K562 (cell line): ENCODE measurements around the gene DHPS. TPM values are rescaled to one million over a fixed set of nuclear protein-coding genes. Genes with fewer than 3 reads are reported as not detected.

Experiments
- ATAC-seq: fragments of 200-7000 bp; cut with Tn5 transposase; 3 replicates; pipeline ENCODE4 v1.9.1; 2020; ENCODE audit warnings: moderate library complexity
- BruUV-seq: library from RNA; stranded (reverse); fragments of 400-500 nt; replicated peaks from 2 replicates; lab custom pipeline; 2021; lab: Mats Ljungman, UMichigan
- CTCF ChIA-PET: fragments of 300-600 bp; formaldehyde crosslinking; extraction: SDS; loops from one replicate; lab custom pipeline; 2021; ENCODE audit warnings: low intra/inter-chr PET ratio; lab: Yijun Ruan, JAX
- POLR2A ChIA-PET: fragments of 300-600, 350-650 bp; sonication (Branson Sonifier 250); formaldehyde crosslinking; extraction: SDS; loops from one replicate; lab custom pipeline; 2021; ENCODE audit warnings: antibody characterized with exemption, inconsistent platforms; lab: Yijun Ruan, JAX
- DNase-seq, 4 experiments: peaks; one replicate each; pipeline versions ENCODE4 v3.0.0 to v3.0.0-alpha.2; 2011 to 2018; ENCODE audit warnings: low spot score in 3 of 4, mixed read lengths in 3 of 4; ENCODE audit errors: extremely low read depth in 1 of 4
- FAIRE-seq: peaks from 2 replicates; lab custom pipeline; 2011; peaks lifted over from hg19 to GRCh38; lab: Jason Lieb, UNC
- H2AFZ ChIP-seq: 2 replicates; pipeline ENCODE4 v1.6.0; 2011; ENCODE audit warnings: low read depth, low read length, control low read depth, inconsistent platforms
- H3K27ac ChIP-seq: fragments of 200-600 bp; 3 replicates; pipeline ENCODE4 v1.8.0; 2011; ENCODE audit warnings: low read depth, mild to moderate bottlenecking, control low read depth, inconsistent platforms, low read length, moderate library complexity, mixed read lengths; ENCODE audit errors: extremely low read depth
- H3K27me3 ChIP-seq, 2 experiments: fragments of 300-600 bp in 1 of 2; 2 replicates in 1 of 2; 3 replicates in 1 of 2; pipeline versions ENCODE4 v1.6.0 to v1.8.0; 2011; ENCODE audit warnings: inconsistent platforms in 2 of 2, low read length in 2 of 2, mild to moderate bottlenecking in 1 of 2, mixed read lengths in 1 of 2, moderate library complexity in 1 of 2; ENCODE audit not compliant: control insufficient read depth in 2 of 2, insufficient read depth in 2 of 2
- H3K36me3 ChIP-seq: fragments of 300-600 bp; 3 replicates; pipeline ENCODE4 v1.8.0; 2011; ENCODE audit warnings: mild to moderate bottlenecking, low read length, inconsistent platforms; ENCODE audit not compliant: control insufficient read depth, insufficient read depth
- H3K4me1 ChIP-seq, 2 experiments: fragments of 200-600 bp in 1 of 2; replicated peaks in 1 of 2; 2 replicates in 1 of 2; 3 replicates in 1 of 2; pipeline versions ENCODE4 v1.5.1 to v1.8.0; 2011; ENCODE audit warnings: inconsistent platforms in 2 of 2, low read length in 2 of 2, mild to moderate bottlenecking in 1 of 2, mixed read lengths in 1 of 2, moderate library complexity in 1 of 2; ENCODE audit not compliant: control insufficient read depth in 2 of 2, insufficient read depth in 2 of 2
- H3K4me2 ChIP-seq: 2 replicates; pipeline ENCODE4 v1.6.1; 2011; ENCODE audit warnings: low read length, control low read depth, inconsistent platforms, mixed read lengths; ENCODE audit not compliant: insufficient read depth
- H3K4me3 ChIP-seq: fragments of 200-600 bp; sonication (generic), shearing (Covaris generic); 2 replicates; pipeline ENCODE4 v1.5.1; 2016; ENCODE audit warnings: control low read depth, inconsistent platforms
- H3K79me2 ChIP-seq: fragments of 200-600 bp; 3 replicates; pipeline ENCODE4 v1.8.0; 2011; ENCODE audit warnings: low read length, inconsistent platforms; ENCODE audit not compliant: control insufficient read depth, insufficient read depth
- H3K9ac ChIP-seq, 2 experiments: 2 replicates each; pipeline versions ENCODE4 v1.6.0 to v1.6.1; 2011; ENCODE audit warnings: low read depth in 2 of 2, low read length in 2 of 2, control low read depth in 1 of 2, inconsistent platforms in 1 of 2, mild to moderate bottlenecking in 1 of 2, mixed read lengths in 1 of 2; ENCODE audit not compliant: insufficient read depth in 1 of 2
- H3K9me1 ChIP-seq: one replicate; pipeline ENCODE4 v1.6.0; 2011; ENCODE audit warnings: inconsistent platforms, mild to moderate bottlenecking, low read length, moderate library complexity; ENCODE audit not compliant: control insufficient read depth, insufficient read depth
- H3K9me3 ChIP-seq: replicated peaks from 2 replicates; pipeline ENCODE4 v1.5.1; 2011; ENCODE audit warnings: low read depth, low read length, inconsistent platforms; ENCODE audit not compliant: control insufficient read depth, insufficient read depth
- H4K20me1 ChIP-seq: replicated peaks from 2 replicates; pipeline ENCODE4 v1.6.1; 2011; ENCODE audit warnings: low read length, inconsistent platforms, mixed read lengths; ENCODE audit not compliant: control insufficient read depth, insufficient read depth
- BRF1 ChIP-seq: IDR thresholded peaks from 3 replicates; pipeline ENCODE4 v1.6.1; 2011; ENCODE audit warnings: borderline replicate concordance, mild to moderate bottlenecking; ENCODE audit not compliant: insufficient read length; ENCODE audit errors: extremely low read depth
- CHCHD3 ChIP-seq: fragments of 250-450 bp; sonication (Bioruptor Pico); IDR thresholded peaks from 2 replicates; pipeline ENCODE4 v2.1.2; 2022; ENCODE audit warnings: mild to moderate bottlenecking
- CLOCK ChIP-seq: fragments of 250-450 bp; sonication (Bioruptor Pico); IDR thresholded peaks from 2 replicates; pipeline ENCODE4 v1.4.0; 2020; ENCODE audit warnings: mild to moderate bottlenecking, moderate library complexity, borderline replicate concordance
- CTCFL ChIP-seq: IDR thresholded peaks from 2 replicates; pipeline ENCODE4 v1.6.1; 2011; ENCODE audit warnings: borderline replicate concordance, low read depth, mild to moderate bottlenecking, moderate library complexity, low read length; ENCODE audit not compliant: insufficient read depth, poor library complexity, severe bottlenecking
- FOSL1 ChIP-seq: fragments of 200-800 bp; sonication (Bioruptor generic); conservative IDR thresholded peaks from 2 replicates; pipeline ENCODE4 v1.6.1; 2016; ENCODE audit warnings: missing genetic modification characterization, missing compliant biosample characterization
- FOXP1 ChIP-seq: sonication (generic); formaldehyde crosslinking; IDR thresholded peaks from 2 replicates; pipeline ENCODE4 v1.8.0; 2022; ENCODE audit warnings: mild to moderate bottlenecking, missing genetic modification reagents
- GABPB2 ChIP-seq: fragments of 250-450 bp; sonication (Bioruptor Pico); conservative IDR thresholded peaks from 2 replicates; pipeline ENCODE4 v1.5.1; 2021; ENCODE audit warnings: mild to moderate bottlenecking
- RFX1 ChIP-seq: fragments of 450-650 bp; IDR thresholded peaks from 2 replicates; pipeline ENCODE4 v1.6.1; 2016; ENCODE audit warnings: mild to moderate bottlenecking, moderate library complexity
- SETDB1 ChIP-seq: IDR thresholded peaks from one replicate; pipeline ENCODE4 v1.6.1; 2012; ENCODE audit warnings: low read length, control low read depth, inconsistent platforms
- TGIF2 ChIP-seq: sonication (generic); formaldehyde crosslinking; IDR thresholded peaks from 2 replicates; pipeline ENCODE4 v1.8.1; 2022; ENCODE audit warnings: mild to moderate bottlenecking, missing genetic modification reagents, moderate library complexity
- TRIM24 ChIP-seq, 2 experiments: fragments of 450-650 bp; IDR thresholded peaks; 2 replicates each; pipeline ENCODE4 v1.6.1; 2016
- ZKSCAN3 ChIP-seq: fragments of 250-450 bp; sonication (Bioruptor Pico); IDR thresholded peaks from 2 replicates; pipeline ENCODE4 v1.4.0; 2020
- WGBS: fragments of 100-300 bp; shearing (Covaris generic); methylation state at CpG from one replicate; pipeline ENCODE4 v1.1.6; 2016; ENCODE audit warnings: low coverage, mixed read lengths; ENCODE audit not compliant: insufficient coverage; ENCODE audit errors: missing lambda C conversion rate; 5-methylcytosine and 5-hydroxymethylcytosine counted together
- in situ Hi-C: fragments of 300-500 bp; cut with MboI; formaldehyde crosslinking; loops from 4 replicates; pipeline ENCODE4 v1.15.0; 2018; ENCODE audit warnings: inconsistent platforms, mixed read lengths
- intact Hi-C: fragments of 100-400 bp; cut with micrococcal nuclease; formaldehyde crosslinking; loops from 2 replicates; pipeline ENCODE4 v1.14.2; 2022
- polyA plus RNA-seq, 8 experiments: library from polyadenylated mRNA; depleted of rRNA in 4 of 8; stranded (reverse) in 5 of 8; unstranded in 3 of 8; fragments of >200 nt; fragmentation: Nextera tagmentation in 2 of 8; fragmentation: Illumina TruSeq in 1 of 8; extraction: Ambion mirVana in 2 of 8; extraction: Trizol in 1 of 8; gene quantifications; 2 replicates each; pipeline versions ENCODE4 v1.2.1 to v1.2.3, GENCODE V29; 2011 to 2014; ENCODE audit warnings: inconsistent platforms in 1 of 8, missing spikeins in 1 of 8
- total RNA-seq, 7 experiments: library from RNA; depleted of rRNA in 6 of 7; stranded (reverse); fragments of >200 nt in 6 of 7; fragmentation: Illumina TruSeq in 2 of 7; extraction: Trizol in 2 of 7; gene quantifications; 2 replicates each; pipeline versions ENCODE4 v1.2.1 to v1.2.3, GENCODE V29; 2011 to 2021; ENCODE audit warnings: low replicate concordance in 1 of 7
- TF ChIP-seq, protein P1 (sequence below): fragments of 250-450 bp; sonication (Bioruptor Pico); IDR thresholded peaks from 2 replicates; pipeline ENCODE4 v1.8.0; 2022; ENCODE audit warnings: moderate library complexity, mild to moderate bottlenecking, inconsistent platforms
- TF ChIP-seq, protein P2 (sequence below): IDR thresholded peaks from 3 replicates; pipeline ENCODE4 v1.6.1; 2011; ENCODE audit warnings: borderline replicate concordance, mild to moderate bottlenecking; ENCODE audit not compliant: insufficient read length, insufficient read depth

The DHPS gene
- total and polyA plus RNA-seq, 9 of the 15 experiments (the other 6 are each of a cell fraction or from before 2014, with no cell fraction given): 47.1 to 110 (median 79.9) TPM

DNA sequence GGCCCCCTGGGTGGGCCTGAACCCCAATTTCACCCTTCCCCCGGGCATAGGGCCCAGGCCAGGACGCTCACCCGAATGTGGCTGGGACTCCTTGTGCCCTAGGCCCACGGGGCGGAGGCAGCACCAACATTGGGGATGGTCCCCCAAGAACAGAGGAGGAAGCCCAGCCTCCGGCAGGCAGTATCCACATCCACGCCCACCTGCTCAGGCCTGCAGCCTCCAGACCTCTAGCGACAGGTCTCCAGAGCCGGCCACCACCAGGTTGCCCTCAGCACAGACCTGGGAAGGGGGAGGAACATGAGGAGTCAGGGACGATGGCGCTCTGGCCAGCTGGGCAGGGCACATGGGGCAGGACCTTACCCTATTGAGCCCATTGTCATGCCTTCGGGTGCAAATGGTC, 7.3 kb upstream of the DHPS start:
- ChIA-PET POLR2A (interaction anchor here (1.1 kb wide), 2 partner anchors 9 to 25 kb away, joined by 3 to 5 read pairs; no protein-coding TSS in a partner anchor), CTCF (no interaction called here)
- H3K9ac ChIP-seq: no peak overlapping the region
- H4K20me1 ChIP-seq: no peaks in the 10 kb centered on the region
- FAIRE-seq: no peak
- H3K4me2 ChIP-seq: no peak overlapping the region
- H3K27ac ChIP-seq: no peak overlapping the region
- no peaks in the 10 kb centered on the region for H3K27me3 ChIP-seq
- H3K79me2 ChIP-seq: no peaks in the 10 kb centered on the region
- intact Hi-C loops: no loop called here
- H3K9me1 ChIP-seq: no peaks in the 10 kb centered on the region
- BruUV-seq: no TSS peak
- no peak overlapping the region for H3K4me3 ChIP-seq
- no peak overlapping the region for H2AFZ ChIP-seq
- WGBS: 87% methylated on average over 10 of the region's 12 CpGs
- no peaks in the 10 kb centered on the region for H3K9me3 ChIP-seq
- H3K36me3 ChIP-seq: peaks cover 41% of the 10 kb centered on the region; the same call in 2 of the 3 replicates
- no peak for ATAC-seq
- no peak for DNase-seq
- H3K4me1 ChIP-seq: peaks cover 0 to 32% of the 10 kb centered on the region in 2 experiments; a peak in 2 of 5 replicates
- in situ Hi-C loops: no loop called here
- no peak for TF ChIP-seq BRF1
- TF ChIP-seq RFX1: no peak
- TF ChIP-seq ZKSCAN3: no peak
- TF ChIP-seq, protein P1, sequence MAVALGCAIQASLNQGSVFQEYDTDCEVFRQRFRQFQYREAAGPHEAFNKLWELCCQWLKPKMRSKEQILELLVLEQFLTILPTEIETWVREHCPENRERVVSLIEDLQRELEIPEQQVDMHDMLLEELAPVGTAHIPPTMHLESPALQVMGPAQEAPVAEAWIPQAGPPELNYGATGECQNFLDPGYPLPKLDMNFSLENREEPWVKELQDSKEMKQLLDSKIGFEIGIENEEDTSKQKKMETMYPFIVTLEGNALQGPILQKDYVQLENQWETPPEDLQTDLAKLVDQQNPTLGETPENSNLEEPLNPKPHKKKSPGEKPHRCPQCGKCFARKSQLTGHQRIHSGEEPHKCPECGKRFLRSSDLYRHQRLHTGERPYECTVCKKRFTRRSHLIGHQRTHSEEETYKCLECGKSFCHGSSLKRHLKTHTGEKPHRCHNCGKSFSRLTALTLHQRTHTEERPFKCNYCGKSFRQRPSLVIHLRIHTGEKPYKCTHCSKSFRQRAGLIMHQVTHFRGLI (CRISPR knock-in tag): no peak
- no peak for TF ChIP-seq FOXP1 (CRISPR knock-in tag)
- TF ChIP-seq SETDB1: no peak
- TF ChIP-seq CHCHD3: no peak
- TF ChIP-seq GABPB2 (CRISPR knock-in tag): no peak
- TF ChIP-seq TGIF2 (CRISPR knock-in tag): no peak
- no peak for TF ChIP-seq CTCFL
- TF ChIP-seq, protein P2, sequence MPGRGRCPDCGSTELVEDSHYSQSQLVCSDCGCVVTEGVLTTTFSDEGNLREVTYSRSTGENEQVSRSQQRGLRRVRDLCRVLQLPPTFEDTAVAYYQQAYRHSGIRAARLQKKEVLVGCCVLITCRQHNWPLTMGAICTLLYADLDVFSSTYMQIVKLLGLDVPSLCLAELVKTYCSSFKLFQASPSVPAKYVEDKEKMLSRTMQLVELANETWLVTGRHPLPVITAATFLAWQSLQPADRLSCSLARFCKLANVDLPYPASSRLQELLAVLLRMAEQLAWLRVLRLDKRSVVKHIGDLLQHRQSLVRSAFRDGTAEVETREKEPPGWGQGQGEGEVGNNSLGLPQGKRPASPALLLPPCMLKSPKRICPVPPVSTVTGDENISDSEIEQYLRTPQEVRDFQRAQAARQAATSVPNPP: no peak
- TF ChIP-seq CLOCK (CRISPR knock-in tag): no peak
- TF ChIP-seq TRIM24 (IDR thresholded peaks at IDR 0.05): no peak
- no peak for TF ChIP-seq FOSL1 (tag)
